GM21723 (cell line): ENCODE data around the gene C13orf46.

Experiments
- ATAC-seq: cut with Tn5 transposase; IDR thresholded peaks from one replicate; pipeline ENCODE4 v1.9.1; 2021; ENCODE audit warnings: mild to moderate bottlenecking, moderate library complexity; ENCODE audit not compliant: unreplicated experiment

Gene C13orf46

DNA sequence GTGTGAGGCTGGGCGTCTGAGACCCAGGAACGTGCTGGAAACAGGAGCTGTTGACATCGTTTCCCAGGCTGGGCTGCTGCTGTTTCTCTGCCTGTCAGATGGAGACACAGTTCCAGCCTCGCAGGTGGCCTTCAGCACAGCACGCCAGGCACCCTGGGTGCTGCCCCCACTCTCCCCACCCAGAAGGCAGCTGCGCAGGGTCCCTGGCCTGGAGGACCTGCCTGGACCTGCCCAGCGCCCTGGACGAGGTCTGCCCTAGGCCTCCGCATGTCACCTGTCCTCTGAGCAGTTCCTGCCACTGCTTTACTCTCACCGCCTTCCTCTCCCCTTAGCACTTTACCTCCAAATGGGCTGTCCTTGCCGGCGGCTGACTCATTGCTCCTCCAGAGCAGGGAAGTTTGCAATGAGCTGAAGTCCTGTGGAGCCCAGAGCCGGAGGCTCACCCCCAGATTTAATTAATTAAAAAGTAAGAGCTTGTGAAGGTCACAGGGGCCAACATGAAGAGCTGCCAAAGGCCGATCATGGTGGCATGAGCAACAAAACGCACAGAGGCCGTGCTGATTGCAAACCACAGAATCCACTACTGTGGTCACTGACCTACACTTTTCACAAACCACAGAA is 32.2 kb downstream of the C13orf46 start:
- ATAC-seq = no peak

DNA sequence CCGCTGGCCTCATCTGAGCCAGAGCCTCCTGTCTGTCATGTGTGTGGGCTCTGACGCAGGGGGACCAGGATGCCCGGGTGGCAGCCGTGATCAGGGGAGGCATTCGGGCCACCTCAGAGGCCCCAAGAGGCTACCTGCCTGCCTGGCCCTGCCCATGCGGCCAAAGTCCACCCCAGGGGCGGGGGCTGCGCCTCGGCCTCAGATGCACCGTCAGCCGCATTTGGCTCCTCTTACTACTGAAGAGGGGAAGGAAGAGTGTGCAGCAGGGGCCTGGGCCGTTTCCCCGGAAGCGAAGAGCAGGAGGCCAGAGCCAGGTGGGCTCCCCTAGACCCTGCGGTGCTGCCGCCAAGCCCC is 34.0 kb downstream of the C13orf46 start:
- ATAC-seq = no peak

DNA sequence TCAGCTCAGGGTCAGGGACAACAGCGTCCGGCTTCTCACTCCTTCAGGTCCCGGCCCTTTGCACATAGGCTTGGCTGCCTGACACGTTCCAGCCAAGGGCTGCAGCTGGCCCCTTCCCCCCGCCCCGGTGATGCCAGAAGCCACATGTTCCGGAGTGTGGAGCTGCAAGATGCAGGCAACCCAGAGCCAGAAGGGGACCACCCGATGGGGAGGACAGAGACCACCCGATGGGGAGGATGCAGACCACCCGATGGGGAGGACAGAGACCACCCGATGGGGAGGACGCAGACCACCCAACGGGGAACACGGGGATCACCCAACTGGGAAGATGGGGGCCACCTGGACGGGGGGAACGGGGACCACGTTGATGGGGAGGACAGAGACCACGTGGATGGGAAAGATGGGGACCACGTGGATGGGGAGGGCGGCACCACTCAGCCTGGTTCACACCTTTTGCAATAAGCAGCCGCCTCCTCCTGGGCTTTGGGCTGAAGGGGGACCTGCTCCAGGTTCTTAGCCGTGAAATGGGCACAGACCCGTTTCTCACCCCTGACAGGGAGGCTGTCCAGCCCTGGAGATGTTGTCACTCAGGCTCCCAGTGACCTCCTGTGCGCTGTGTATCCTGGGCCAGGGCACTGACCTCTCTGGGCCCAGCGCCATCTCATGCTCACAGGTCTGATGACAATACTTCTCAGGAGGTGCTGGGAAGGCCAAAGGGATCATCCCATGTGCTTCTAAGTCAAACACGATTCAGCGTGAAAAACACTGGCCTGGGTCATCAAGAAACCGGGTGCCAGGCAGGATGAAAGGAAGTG is 34.5 kb downstream of the C13orf46 start:
- ATAC-seq = no peak

DNA sequence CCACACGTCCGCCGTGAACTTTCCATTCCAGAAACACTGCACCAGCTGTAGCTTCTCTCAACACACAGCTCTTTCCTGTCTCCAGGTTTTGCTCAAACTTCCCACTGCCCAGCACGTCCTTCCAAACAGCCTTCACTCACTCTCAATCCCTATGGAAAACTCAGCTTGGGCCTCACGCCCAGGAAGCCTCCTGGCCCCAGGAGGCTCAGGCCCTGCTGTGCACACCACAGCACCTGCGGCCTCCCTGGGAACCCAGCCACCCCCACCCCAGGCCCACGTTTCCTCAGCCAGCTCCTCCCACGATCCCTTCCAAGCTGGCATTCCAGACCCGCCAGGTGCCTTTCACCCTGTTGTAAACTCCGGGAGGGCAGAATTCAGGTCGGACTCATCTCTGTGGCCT is 35.2 kb downstream of the C13orf46 start:
- no peak for ATAC-seq

DNA sequence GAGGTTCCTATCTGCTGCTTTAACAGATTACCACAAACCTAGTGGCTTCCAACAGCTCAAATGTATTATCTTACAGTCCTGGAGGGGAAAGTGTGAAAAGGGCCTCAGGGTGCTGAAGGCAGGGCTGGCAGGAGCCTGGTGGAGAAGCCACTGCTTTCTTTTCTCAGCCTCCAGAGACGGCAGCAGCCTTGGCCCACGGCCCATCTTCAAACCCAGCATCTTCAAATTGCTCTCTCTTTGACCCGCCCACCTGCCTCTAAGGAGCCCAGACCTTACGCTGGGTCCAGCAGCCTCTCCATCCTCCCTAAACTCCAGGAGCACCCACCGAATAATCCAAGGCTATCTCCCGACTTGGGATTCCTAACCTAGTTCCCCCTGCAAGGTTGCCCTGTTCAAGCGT is 35.6 kb downstream of the C13orf46 start:
- no peak for ATAC-seq

DNA sequence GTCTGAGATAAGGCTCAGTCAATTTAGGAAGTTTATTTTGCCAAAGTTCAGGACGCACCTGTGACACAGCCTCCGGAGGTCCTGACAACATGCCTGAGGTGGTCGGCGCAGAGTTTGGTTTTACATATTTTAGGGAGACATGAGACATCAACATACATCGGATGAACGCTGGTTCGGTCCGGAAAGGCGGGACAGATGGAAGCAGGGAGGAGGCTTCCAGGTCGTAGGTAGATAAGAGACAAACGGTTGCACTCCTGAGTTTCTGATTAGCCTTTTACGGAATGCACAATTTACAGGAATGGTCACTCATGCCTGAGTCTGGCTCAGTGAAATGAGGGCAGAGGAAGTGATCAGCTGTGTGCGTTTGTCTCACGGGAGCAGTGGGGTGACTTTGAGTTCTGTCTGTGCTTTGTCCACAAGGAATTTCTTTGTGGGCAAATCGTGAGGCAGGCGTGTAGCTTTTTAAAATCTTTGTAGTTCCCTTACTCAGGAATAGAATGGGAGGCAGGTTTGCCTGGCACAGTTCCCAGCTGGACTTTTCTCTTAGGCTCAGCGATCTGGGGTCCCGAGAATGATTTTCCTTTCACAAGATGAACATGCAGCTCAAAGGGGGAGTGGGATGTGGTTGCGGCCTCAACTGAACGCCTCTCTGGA is 36.2 kb downstream of the C13orf46 start:
- no peak for ATAC-seq

DNA sequence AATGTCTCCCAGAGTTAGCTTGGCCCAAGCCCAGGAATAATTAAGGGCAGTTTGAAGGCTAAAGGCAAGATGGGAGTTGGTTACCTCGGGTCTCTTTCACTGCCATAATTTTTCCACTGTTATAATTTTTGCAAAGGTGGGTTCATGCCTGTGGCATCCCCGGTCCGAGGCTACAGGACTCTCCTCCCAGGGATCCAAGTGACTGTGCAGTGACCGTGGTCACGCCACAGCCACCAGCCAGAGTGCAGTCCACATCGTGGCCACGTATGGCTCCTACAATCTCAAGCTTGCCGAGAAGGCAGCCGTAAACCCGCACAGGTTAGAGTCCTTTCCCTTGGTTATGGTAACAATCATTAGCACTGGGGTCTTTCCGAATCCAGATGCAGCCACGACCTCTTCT is 36.8 kb downstream of the C13orf46 start:
- no peak for ATAC-seq

DNA sequence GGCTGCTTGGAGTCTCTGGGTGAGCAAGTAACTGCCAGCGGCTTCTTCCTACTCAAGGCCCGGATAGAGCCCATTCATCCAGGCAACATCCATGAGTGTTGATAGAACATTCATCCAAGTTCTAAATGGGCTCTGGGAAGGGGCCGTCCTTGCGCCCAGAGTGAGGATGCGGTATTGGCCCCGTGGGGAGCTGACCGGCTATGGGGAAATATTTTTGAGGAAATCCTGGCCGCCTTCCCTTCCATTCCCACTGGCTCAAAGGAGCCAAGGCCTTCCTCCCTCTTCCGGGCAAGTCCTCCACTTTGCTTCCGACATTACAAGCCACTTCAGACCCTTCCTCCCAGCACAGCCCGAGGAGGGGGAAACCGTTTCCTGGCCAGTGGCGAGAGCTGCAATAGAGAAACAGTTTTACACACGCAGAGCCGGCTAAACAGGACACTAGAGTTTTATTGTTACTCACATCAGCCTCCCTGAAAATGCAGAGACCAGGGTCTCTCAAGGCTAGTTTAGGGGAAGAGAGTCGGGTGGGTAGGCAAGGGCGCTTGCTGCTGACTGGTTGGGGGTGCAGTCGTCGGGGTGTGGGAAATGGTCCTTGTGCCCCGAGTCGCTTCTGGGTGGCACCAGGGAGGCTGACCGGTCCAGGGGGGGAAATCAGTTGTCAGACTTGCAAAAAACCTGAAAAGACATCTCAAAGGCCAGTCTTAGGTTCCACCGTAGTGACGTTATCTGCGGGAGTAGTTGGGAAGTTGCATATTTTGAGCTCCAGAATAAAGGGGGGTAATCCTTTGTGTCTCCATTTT is 37.5 kb downstream of the C13orf46 start:
- ATAC-seq = no peak

DNA sequence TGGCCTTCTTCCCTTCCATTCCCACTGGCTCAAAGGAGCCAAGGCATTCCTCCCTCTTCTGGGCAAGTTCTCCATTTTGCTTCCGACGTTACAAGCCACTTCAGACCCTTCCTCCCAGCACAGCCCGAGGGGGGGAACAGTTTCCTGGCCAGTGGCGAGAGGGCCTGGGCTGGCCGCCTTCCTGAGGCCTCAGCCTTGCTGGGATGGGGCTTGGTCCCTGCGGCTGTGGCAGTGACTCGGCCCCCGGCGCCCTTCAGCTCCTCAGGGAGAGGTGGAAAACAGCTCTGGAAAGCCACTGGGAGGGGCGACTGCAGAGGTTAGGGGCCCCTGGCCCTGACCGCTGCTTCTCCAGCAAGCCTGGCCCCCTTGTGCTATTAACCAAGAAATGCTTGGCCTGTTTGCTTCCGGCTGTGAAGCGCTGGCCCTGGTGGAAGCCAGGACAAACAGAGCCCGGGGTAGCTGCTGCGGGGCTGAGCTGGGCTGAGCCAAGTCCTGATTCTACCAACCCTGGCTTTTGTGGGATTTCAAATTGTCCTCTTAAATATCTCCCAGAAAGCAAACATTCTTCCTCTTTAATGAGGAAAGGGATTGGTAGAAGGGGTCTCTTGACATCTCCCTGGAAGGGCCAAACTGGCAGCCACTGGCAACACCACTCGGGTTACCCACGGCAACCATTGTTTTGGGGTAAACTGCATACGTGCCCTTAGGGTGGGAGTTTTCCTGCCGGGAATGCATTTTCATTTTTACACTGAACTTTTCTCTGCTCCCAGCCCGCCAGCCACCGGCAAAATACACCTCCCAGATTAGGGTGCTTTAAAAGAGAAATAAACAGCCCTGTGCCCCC is 38.7 kb downstream of the C13orf46 start:
- no peak for ATAC-seq

DNA sequence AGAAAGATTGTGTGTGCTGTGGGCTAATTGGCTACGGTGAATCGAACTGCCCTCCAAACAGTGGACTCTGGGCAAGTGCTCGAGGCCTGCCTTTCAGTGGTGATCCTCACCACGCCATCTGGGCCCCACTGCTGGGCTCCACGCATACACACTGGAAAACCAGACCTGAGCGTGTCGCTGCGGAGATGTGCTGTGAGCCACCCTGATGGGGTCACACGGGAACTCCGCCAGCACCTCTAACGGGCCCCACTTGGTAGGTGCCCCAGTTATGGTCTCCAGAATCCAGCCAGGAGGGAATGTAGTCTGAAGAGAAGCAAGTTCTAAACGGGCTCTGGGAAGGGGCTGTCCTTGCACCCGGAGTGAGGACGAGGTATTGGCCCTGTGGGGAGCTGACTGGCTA is 39.3 kb downstream of the C13orf46 start:
- no peak for ATAC-seq

DNA sequence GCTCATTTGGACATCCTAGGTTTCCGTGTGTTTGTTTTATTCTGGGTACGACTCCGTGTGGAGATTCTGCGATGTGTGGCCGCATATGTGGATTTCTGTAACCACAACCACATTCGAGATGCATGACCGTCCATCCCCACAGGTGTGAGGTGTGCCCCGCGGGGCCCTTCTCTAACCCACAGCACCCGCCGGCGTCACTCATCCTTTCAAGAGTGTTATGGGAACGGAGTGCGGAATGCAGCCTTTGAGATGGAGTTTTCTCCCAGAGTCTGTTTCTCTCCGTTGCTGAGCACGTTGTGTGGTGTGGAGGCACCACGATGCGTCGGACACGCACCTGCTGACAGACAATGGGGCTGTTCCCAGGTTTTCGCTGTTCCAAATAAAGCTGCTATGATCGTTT is 40.0 kb downstream of the C13orf46 start:
- no peak for ATAC-seq

DNA sequence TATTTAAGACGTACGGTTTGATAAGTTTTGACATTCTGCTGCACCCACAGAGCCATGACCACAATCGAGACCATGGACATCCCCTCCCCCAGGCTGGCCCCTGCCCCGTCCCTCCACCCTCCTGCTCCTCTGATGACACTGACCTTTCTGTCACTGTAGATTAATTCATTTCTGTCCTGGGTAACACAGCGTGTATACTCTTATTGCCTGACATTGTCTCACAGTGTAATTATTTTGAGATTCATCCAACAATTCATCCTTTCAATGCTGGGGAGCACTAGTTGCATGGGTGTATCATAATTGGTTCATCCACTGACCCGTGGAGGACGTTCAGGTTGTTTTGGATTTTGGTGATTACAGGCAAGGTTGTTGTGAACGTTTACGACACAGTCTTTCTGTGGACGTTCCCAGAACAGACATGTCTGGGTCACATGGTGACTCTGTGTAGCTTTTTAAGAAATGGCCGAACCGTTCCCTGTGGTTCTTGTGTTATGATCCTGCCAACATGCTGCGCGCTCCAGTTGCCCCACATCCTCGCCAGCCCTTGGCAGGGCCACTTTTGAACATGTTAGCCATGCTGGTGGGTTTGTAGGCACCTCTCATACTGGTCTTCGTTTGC is 41.9 kb downstream of the C13orf46 start:
- ATAC-seq = no peak

DNA sequence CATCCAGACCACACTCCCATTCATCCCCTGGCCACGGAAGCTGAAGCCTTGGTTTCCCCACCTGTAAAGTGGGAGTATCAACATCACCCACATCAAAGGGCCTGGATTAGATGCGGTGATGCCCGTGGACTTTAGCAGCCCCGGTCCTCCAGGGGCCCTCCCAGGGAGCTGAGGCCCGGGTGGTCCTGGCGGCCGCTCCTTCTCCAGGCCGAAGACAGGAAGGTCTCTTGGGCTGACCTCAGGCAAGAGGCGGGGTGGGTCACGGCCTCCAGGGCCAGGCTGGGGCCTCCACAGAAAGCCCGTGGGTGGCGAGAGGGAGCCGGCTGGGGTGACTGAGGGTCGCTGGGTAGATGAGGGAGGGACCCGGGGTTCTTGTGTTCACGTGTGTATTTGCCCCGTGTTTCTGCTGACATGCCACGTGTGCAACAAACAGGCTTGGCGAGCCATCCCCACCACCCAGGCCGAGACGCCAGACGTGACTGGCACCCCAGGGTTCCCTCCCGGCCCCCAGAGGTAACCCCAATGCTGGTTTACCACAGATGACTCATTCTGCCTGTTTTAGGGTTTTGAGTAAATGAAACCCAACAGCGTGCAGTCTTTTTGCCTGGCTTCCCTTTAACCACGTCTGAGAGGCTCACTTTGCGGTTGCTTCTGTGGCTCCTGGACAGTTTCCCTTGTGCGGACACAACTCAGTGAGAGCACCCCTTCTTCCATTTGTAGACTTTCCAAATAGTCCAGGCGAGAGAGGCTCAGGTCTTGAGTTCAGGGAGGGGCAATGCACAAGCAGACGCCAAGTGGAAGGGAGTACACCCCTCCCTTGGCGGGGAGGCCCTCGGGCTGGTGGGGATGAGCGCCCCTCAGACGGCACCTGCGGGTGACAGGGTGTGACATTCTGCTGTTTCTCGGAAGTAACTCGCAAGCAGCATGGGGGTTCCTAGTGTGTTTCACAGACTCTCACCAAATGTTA is 42.9 kb downstream of the C13orf46 start:
- ATAC-seq = no peak

DNA sequence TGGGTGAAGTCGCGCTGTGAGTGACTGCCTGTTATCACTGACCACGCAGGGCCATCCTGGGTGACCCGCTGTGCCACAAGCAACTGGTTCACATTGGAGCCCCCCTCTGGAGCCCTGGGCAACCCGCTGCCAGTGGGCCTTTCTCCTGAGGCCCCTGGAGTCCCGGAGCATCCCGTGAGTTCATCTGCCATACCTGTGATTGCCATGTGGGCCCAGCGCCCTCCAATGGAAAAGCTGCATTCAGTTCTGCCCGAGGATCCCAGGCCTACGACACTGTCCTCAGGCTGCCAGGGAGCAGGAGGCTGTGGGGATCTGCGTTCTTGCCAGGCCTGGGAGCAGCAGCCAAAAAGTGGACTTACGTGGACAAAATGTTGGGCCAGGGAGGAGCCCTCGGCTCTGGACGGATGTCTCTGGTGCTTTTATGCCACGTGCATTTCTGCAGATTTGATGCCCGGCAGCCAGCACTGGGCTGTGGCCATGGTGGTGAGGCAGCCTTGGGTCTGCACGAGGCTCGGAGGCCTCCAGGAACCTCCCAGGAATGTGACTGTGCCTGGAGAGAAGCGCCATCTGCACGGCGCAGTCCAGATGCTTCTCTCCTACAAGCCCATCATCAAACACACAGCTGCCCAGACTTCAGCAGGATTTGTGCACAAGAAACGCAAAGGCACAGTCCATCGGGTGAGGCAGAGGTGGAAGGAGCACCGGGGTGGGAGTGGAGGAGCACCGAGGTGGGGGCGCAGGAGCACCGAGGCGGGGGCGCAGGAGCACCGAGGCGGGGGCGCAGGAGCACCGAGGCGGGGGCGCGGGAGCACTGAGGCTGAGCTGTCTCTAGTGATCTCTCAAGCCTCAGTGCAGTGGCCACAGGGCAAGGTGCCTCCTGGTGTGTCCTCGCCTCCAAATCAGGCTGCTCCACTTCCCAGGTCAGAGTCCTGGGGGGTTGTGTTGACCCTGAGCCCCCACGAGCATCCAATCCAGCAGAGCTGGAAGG is 44.0 kb downstream of the C13orf46 start:
- no peak for ATAC-seq

DNA sequence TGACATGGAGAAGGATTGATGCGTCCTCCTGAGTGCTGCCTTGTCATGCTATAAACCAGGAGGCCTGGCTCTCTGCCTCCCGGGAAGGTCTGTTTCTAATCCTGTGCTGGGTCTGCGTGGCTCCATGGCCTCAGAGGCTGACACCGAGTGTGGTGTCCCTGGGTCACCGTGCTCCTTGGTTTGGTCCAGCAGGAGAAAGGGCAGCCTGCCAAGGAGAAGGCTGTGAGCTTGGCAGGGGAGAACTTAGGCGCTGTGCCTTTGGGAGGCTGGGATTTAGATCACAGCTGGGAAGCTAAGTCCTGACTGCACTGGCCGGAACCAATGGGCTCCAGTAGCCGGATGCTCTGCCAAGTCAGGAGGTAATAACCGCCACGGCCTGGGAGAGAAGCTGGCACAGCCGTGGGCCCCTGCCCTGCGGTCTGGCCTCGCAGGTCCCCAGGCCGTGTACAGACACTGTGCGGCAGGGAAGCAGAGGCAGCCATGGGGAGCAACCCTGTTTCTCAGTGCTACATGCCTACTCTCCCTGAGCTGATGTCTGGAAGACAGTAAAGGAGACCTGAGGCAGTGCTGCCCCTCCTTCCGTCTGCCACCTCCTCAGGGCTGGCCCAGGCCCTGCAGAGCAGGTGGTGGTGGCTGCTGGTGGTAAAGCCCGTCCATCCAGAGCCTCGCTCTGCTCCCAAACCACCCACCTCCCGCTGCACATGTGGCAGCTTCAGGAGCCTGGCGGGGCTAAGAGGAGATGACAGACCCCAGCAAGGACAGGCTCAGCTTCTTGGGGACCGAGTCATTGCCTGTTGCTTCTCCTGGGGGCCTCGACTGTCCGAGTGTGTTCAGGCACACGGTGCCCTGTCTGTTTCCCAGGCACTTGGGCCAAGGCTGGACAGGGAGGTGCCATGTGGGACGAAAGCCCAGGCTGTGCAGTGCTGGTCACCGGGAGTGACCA is 44.9 kb downstream of the C13orf46 start:
- ATAC-seq = no peak

DNA sequence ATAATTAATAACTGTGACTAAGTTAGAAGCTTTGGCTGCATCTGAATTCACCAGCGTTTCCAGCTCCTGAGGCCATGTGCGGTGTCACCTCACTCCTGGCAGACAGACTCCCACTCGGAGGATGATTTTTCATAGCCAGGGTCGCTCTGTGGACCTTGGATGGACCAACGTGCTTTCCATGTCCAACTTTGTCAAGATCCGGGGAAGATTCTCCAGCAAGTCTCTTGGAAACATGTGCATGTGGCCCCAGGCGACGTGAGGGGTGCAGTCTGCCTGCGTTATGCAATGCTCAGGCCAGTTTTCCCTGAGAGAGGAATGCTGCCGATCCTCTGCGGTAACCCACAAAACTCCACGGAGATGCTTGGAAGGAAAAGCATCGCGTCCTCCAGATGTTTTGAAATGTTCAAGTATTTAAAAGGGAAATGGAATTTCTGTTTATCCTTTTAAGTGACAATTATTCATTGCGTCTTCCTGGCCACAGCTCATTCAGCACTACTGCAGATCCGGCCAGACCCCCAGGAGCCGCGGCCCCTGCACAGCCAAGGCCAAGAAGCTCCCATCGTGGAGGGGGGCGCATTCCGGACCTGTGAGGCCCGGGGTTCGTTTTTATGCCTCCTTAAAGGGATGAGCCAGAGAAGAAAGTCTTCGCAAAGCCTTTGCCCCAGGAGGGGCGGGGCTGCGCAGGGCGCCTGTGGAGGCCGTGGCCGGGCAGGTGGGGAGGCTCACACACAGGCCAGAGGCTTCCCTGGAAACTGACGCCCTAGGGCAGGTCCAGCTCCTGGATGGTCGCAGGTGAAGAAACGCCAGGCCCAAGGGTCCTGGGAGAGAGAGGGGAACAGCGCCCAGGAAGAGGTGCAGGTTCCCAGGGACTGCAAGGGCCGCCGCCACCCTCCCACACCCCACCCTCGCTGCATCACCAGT is 46.0 kb downstream of the C13orf46 start:
- no peak for ATAC-seq
